Measurements from ENCODE around the gene KIF4A.

- no peak for TF ChIP-seq CTCF (conservative IDR thresholded peaks at IDR 0.05; ENCODE audit: low read depth, low read length)
- no peak for TF ChIP-seq EZH2 (IDR thresholded peaks at IDR 0.05; ENCODE audit: low read length, unreplicated experiment)
- TF ChIP-seq EZH2phosphoT487 (IDR thresholded peaks at IDR 0.05; ENCODE audit: borderline replicate concordance, low read length): no peak
Observed at GRCh38 chrX:70257423-70258288, 32.2 kb upstream of the KIF4A start.

Measured in PC-3 (cell line).